Caki2 (cell line): ENCODE data around the gene EFR3B. TPM values are rescaled to one million over a fixed set of nuclear protein-coding genes. Genes with fewer than 3 reads are reported as not detected.

ENCODE experiments used
- DNase-seq: peaks from one replicate; pipeline ENCODE4 v3.0.0-alpha.2; 2015; ENCODE audit warnings: low read depth
- in situ Hi-C: cut with HindIII; loops from 2 replicates; pipeline ENCODE4 v1.10.0; 2016; ENCODE audit warnings: low sequenced_read_pairs, low pct_unique_long_range_greater_than_20kb, mixed read lengths
- total RNA-seq: library from RNA; depleted of rRNA; stranded (reverse); fragments of >200 nt; shearing (Covaris generic); gene quantifications from 2 replicates; pipeline ENCODE4 v1.2.3, GENCODE V29; 2014; ENCODE audit warnings: low replicate concordance; rRNA removed

The EFR3B gene
- total RNA-seq, 1 experiment from 2014 or later: 0.71 TPM

DNA sequence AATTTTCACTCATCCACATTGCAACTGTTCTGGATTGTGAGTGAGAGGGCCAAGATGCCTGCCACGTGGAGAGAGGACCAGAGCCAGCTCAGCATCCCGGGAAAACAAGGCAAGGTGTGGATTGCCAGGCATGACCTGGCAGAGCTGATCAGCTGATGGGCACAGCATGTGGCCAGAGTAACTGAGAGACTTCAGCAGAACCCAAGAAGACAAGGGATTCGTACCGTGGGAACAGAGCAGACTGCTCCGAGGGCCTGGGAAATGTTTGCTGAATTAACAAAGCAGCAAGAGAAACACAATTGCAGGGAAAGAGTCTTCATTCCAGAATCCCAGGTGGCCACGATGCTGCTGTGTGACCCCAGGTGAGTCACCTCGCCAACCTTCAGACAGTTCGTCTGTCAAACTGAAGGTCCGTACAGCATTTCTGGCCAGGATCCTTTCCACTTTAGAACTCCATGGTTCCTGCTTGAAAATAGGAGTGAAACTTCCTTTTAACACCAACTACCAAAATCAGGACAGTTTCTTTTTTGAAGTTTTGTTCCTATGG, 152.8 kb downstream of the EFR3B start:
- DNase-seq: no peak
- in situ Hi-C loops: no loop called here

DNA sequence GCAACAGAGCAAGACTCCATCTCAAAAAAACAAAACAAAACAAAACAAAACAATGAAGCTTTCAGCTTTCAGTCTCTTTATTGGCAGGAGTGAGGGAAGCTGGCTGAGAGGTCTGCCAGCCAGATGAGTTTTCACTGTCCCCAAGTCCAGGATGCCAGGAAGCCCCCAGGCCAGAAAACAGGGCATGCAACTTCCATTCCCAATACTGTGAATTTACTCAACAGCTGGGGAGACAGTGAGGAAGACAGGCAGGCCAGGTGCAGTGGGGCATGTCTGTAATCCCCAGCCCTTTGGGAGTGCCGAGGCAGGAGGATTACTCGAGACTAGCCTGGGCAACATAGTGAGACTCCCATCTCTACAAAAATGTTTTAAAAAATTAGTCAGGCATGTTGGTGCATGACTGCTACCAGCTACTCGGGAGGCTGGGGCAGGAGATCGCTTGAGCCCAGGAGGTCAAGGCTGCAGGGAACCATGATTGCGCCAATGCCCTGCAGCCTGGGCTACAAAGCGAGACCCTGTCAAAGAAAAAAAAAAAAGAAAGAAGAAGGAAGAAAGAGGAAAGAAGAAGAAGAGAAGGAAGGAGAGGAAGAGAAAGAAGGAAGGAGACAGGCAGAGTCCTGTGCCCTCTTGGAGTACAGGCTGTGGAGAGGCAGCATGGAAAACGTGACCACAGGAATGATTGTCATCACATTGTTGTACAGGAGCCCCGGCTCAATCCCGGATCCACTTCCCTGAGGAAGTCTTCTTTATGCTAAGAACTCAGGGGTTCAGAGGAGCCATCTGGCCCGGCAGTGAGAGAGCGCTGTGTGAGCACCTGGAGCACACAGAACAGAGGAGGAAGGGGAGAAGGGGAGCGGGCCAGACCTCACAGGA, 155.7 kb downstream of the EFR3B start:
- in situ Hi-C loops: no loop called here

DNA sequence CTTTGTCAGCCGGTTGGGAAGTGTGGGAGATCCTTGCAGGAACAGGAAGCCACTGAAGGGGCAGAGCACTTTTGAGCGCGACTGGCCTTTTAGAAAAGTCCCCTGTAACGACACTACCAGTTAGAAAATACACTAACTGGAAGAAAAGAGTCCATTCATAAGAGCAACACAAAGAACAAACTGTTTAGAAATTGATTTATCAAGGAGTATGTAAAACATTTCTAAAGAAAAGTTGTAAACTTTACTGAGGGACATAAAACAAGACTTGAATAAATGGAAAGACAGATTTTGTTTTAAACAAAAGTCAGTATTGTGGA, 156.3 kb downstream of the EFR3B start:
- in situ Hi-C loops: no loop called here
- no peak for DNase-seq

More for the DNA sequence above, 155.7 kb downstream of the EFR3B start:
- DNase-seq: no peak

DNA sequence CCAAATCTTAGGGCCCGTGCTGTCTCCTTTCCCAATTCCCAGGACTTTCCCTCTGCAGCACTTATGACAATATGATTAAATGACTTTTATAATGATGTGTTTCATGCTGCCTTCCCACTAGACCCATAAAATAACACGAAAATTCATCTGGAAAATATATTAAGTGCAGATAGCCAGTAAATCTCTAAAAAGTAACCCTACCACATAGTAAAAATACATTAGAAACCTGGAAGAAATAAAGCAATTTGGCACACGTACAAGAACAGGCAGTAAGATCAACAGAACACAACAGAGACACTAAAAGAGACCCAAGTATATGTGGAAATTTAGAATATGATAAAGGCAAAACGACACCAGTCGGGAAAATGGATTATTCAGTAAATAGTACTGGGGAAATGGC, 156.7 kb downstream of the EFR3B start:
- no peak for DNase-seq
- in situ Hi-C loops: no loop called here

DNA sequence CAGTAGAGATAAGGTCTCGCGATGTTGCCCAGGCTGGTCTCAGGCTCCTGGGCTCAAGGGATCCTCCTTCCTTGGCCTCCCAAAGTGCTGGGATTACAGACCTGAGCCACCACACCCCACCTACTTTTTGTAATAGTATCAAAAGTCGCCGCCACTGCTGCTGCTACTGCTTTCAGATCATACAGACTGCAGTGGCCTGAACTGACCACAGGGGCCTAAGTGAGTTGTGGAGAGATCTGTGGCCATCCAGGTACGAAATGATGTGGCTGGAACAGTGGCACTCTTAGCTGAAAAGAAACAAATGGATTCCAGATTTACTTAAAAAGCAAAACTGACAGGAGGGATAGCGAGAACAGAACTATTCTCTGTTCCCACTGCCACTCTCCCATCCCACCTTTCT, 159.4 kb downstream of the EFR3B start:
- in situ Hi-C loops: no loop called here
- DNase-seq: no peak

DNA sequence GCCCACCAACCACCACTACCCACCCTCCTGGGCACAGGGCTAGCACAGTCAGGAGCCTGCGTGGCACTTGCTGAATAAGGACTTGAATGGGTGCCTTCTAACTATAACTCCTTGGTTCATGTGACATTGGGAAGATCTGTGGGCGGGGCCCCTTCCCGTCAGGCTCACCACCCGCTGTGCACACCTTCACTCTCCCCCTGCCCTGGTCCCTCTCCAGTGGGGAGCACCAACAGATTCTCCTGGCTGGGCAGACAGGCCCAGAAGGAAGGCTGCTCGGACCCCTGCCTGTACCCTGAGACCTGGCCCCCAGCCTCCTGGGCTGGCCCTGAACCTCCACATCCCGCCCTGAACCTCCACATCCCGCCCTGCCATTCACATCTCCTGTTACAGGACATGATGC, 159.9 kb downstream of the EFR3B start:
- in situ Hi-C loops: no loop called here
- no peak for DNase-seq

DNA sequence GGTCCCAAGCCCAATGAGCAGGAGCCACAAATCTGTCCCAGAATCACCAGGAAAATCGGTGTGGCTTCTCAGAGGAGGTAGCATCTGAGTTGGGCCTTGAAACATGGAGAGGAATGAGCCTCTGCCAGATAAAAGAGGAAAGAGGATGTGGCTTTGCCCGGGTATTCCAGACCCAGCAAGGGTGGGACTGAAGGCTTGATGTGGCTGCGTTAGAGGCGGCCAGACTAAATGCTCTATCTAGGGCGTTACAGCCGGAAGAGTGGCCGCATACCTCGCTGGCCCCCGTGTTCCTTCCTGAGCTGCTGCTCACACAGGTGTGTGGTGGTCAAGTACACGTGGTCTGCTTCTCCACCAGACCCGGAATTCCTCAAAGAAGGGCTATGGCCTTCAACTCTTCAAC, 160.4 kb downstream of the EFR3B start:
- DNase-seq: no peak
- in situ Hi-C loops: no loop called here

DNA sequence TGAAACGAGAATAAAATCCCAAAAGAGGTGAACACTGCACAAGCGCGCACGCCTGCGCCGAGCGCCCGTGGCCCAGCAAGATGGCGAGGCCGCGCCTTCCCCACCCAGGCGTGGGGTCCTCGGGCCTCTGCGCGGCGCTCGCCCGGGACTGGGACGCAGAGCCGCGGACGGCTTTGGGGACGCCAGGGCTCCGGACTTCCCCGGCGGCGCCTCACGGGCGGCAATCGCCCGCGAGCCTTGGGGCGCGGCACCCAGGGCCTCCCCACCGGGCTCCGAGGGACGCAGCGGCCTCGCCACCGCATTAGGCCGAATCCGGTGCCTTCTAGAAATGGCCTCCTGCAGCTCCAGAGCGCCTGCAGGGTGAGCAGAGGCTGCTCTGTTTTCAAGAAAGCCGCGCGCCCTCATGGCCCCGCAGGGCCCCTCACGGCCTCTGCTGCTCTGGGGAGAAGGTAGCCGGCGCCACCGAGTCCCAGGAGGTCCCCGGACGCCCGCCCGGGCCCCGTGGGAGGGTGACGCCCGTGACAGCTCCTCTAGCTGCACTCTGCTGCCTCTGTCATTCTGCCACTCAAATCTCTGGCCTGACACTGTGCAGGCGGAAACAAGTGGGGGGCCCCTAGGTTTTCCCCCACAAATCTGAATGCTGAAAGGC, 162.4 kb downstream of the EFR3B start:
- in situ Hi-C loops: no loop called here
- DNase-seq: no peak

DNA sequence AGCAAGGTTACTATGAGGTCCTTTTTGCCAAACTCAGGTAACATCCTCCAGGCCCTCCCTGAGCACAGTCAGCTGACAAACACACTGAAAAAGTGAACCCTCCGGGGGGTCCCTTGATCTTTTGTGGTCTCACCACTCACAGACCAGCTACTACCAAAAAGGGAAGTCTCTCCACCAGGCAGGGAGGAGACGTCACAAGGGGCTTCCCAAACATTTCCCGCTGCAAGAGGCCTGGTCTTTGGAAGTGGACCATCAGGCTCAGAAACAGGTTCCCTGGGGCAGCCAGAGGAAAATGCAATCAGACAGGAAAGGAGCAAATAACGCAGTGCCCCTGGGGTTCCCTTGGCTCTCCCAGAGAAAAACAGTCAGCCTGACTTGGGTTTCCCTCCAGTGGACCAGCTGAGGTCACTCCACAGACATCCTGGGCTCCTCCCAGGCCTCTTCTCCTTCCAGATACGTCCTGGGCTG, 165.2 kb downstream of the EFR3B start:
- in situ Hi-C loops: no loop called here

More for the DNA sequence above, 165.2 kb downstream of the EFR3B start:
- no peak for DNase-seq

Other genes starting within 250 kb of the EFR3B start
- 42.3 and 60.5 TPM in 2 replicates for gene PTRHD1, start 248.7 kb upstream of the EFR3B start, total RNA-seq
- gene CENPO, start 248.7 kb upstream of the EFR3B start, total RNA-seq: 27.9 and 45.1 TPM in 2 replicates
- gene ADCY3, start 121.8 kb upstream of the EFR3B start, total RNA-seq: 16.9 and 50.9 TPM in 2 replicates
- 1.1 and 5.2 TPM in 2 replicates for gene DNAJC27, start 70.1 kb upstream of the EFR3B start, total RNA-seq
- not detected in 2 replicates for gene POMC, start 126.5 kb downstream of the EFR3B start, total RNA-seq